Skeletal muscle satellite cell (primary cell): ENCODE results near the gene C2.
"Not testable (repeated sequence)": the region's sequence is repeated elsewhere in the genome, so short reads cannot be mapped to it uniquely, and the experiment has no call there.

Experiments used
- H3K27me3 ChIP-seq: 2 replicates; pipeline ENCODE4 v1.7.0; 2013; ENCODE audit warnings: low read length; ENCODE audit not compliant: control insufficient read depth, insufficient read depth
- H3K36me3 ChIP-seq: 2 replicates; pipeline ENCODE4 v1.7.0; 2013; ENCODE audit warnings: mild to moderate bottlenecking, control low read depth, low read length; ENCODE audit not compliant: insufficient read depth
- H3K4me1 ChIP-seq: 2 replicates; pipeline ENCODE4 v1.7.0; 2013; ENCODE audit warnings: low read length; ENCODE audit not compliant: control insufficient read depth, insufficient read depth
- H3K4me2 ChIP-seq: 2 replicates; pipeline ENCODE4 v1.7.0; 2013; ENCODE audit warnings: mild to moderate bottlenecking, low read length
- H3K4me3 ChIP-seq: 2 replicates; pipeline ENCODE4 v1.7.0; 2013; ENCODE audit warnings: low read length
- H3K9ac ChIP-seq: 2 replicates; pipeline ENCODE4 v1.7.0; 2013; ENCODE audit warnings: mild to moderate bottlenecking, low read depth, low read length, moderate library complexity
- H3K9me3 ChIP-seq: replicated peaks from 2 replicates; pipeline ENCODE4 v1.7.0; 2013; ENCODE audit warnings: mild to moderate bottlenecking, control low read depth, low read length

The C2 gene

GRCh38 chr6:31909298-31909697 lies 18.2 kb upstream of the C2 start:
- H3K4me1 ChIP-seq: peaks cover 35% of the 10 kb centered on the region
- H3K36me3 ChIP-seq: not testable (repeated sequence)

GRCh38 chr6:31911826-31912585 lies 15.5 kb upstream of the C2 start:
- Histone ChIP-seq H3K4me3 (no peak overlapping the region), H3K36me3 (no peaks in the 10 kb centered on the region), H3K27me3 (no peaks in the 10 kb centered on the region), H3K9me3 (no peaks in the 10 kb centered on the region), H3K4me1 (peaks cover 35% of the 10 kb centered on the region), H3K9ac (no peak overlapping the region), H3K4me2 (no peak overlapping the region)

More at GRCh38 chr6:31909298-31909697, 18.2 kb upstream of the C2 start:
- H3K4me3 ChIP-seq, H3K9ac ChIP-seq, H3K9me3 ChIP-seq, H3K4me2 ChIP-seq, H3K27me3 ChIP-seq: not testable (repeated sequence)

- H3K9me3 ChIP-seq: no peaks in the 10 kb centered on the region
- H3K36me3 ChIP-seq: no peaks in the 10 kb centered on the region
- H3K4me3 ChIP-seq: no peak overlapping the region
- no peak overlapping the region for H3K9ac ChIP-seq
- H3K27me3 ChIP-seq: no peaks in the 10 kb centered on the region
- no peak overlapping the region for H3K4me2 ChIP-seq
- H3K4me1 ChIP-seq: peaks cover 9% of the 10 kb centered on the region
Observed at GRCh38 chr6:31915351-31915750, 12.2 kb upstream of the C2 start.

- Histone ChIP-seq H3K4me1 (peaks cover 11% of the 10 kb centered on the region), H3K36me3 (no peaks in the 10 kb centered on the region), H3K27me3 (no peaks in the 10 kb centered on the region), H3K4me2 (no peak overlapping the region), H3K4me3 (no peak overlapping the region), H3K9me3 (no peaks in the 10 kb centered on the region), H3K9ac (no peak overlapping the region)
Observed at GRCh38 chr6:31915756-31916155, 11.8 kb upstream of the C2 start.

- Histone ChIP-seq H3K4me3 (no peak overlapping the region), H3K27me3 (no peaks in the 10 kb centered on the region), H3K9ac (no peak overlapping the region), H3K9me3 (no peaks in the 10 kb centered on the region), H3K36me3 (no peaks in the 10 kb centered on the region), H3K4me1 (peaks cover 4% of the 10 kb centered on the region), H3K4me2 (no peak overlapping the region)
Observed at GRCh38 chr6:31918069-31918720, 9.3 kb upstream of the C2 start.

GRCh38 chr6:31919624-31920303 lies 7.8 kb upstream of the C2 start:
- Histone ChIP-seq H3K4me2 (no peak overlapping the region), H3K4me1 (peaks cover 4% of the 10 kb centered on the region), H3K9ac (no peak overlapping the region), H3K4me3 (no peak overlapping the region), H3K27me3 (no peaks in the 10 kb centered on the region), H3K36me3 (no peaks in the 10 kb centered on the region), H3K9me3 (no peaks in the 10 kb centered on the region)

GRCh38 chr6:31920811-31921210 lies 6.7 kb upstream of the C2 start:
- Histone ChIP-seq H3K36me3 (no peaks in the 10 kb centered on the region), H3K27me3 (no peaks in the 10 kb centered on the region), H3K4me1 (peaks cover 4% of the 10 kb centered on the region), H3K9me3 (no peaks in the 10 kb centered on the region), H3K9ac (no peak overlapping the region), H3K4me2 (no peak overlapping the region), H3K4me3 (no peak overlapping the region)

GRCh38 chr6:31922942-31923341 lies 4.6 kb upstream of the C2 start:
- no peak overlapping the region for H3K4me2 ChIP-seq
- H3K9me3 ChIP-seq: no peaks in the 10 kb centered on the region
- no peaks in the 10 kb centered on the region for H3K36me3 ChIP-seq
- no peaks in the 10 kb centered on the region for H3K27me3 ChIP-seq
- no peak overlapping the region for H3K4me3 ChIP-seq
- peaks cover 12% of the 10 kb centered on the region for H3K4me1 ChIP-seq
- no peak overlapping the region for H3K9ac ChIP-seq

GRCh38 chr6:31927863-31928671 lies 550 bp downstream of the C2 start:
- peaks cover under 1% of the 10 kb centered on the region for H3K27me3 ChIP-seq
- H3K4me3 ChIP-seq: no peak overlapping the region
- H3K9me3 ChIP-seq: no peaks in the 10 kb centered on the region
- H3K4me2 ChIP-seq: no peak overlapping the region
- H3K36me3 ChIP-seq: no peaks in the 10 kb centered on the region
- H3K9ac ChIP-seq: no peak overlapping the region
- H3K4me1 ChIP-seq: peaks cover 8% of the 10 kb centered on the region

GRCh38 chr6:31928672-31928939 lies 1.1 kb downstream of the C2 start:
- Histone ChIP-seq H3K4me2 (no peak overlapping the region), H3K36me3 (no peaks in the 10 kb centered on the region), H3K4me3 (no peak overlapping the region), H3K27me3 (peaks cover 6% of the 10 kb centered on the region), H3K9ac (no peak overlapping the region), H3K4me1 (peaks cover 8% of the 10 kb centered on the region), H3K9me3 (no peaks in the 10 kb centered on the region)

GRCh38 chr6:31930962-31931361 lies 3.4 kb downstream of the C2 start:
- H3K9ac ChIP-seq: no peak overlapping the region
- no peaks in the 10 kb centered on the region for H3K36me3 ChIP-seq
- peaks cover 8% of the 10 kb centered on the region for H3K4me1 ChIP-seq
- no peak overlapping the region for H3K4me3 ChIP-seq
- H3K4me2 ChIP-seq: no peak overlapping the region
- peaks cover 14% of the 10 kb centered on the region for H3K27me3 ChIP-seq
- no peaks in the 10 kb centered on the region for H3K9me3 ChIP-seq
